Nephron progenitor cell (in vitro differentiated cells): ENCODE data around the gene VASH1.

Source experiments
- DNase-seq: peaks from one replicate; pipeline ENCODE4 v3.0.0; 2021
- H3K27ac Mint-ChIP-seq: 2 replicates; pipeline ENCODE4 v1.8.0; 2021; ENCODE audit warnings: mild to moderate bottlenecking, moderate library complexity, mixed read lengths
- H3K27me3 Mint-ChIP-seq: 2 replicates; pipeline ENCODE4 v1.8.0; 2021; ENCODE audit warnings: mild to moderate bottlenecking, low read depth, mixed read lengths; ENCODE audit not compliant: poor library complexity
- H3K36me3 Mint-ChIP-seq: 2 replicates; pipeline ENCODE4 v1.8.0; 2021; ENCODE audit warnings: low read depth, mixed read lengths
- H3K4me1 Mint-ChIP-seq: 2 replicates; pipeline ENCODE4 v1.8.0; 2021; ENCODE audit warnings: mixed read lengths
- H3K4me3 Mint-ChIP-seq: 2 replicates; pipeline ENCODE4 v1.8.0; 2021; ENCODE audit warnings: mild to moderate bottlenecking, moderate library complexity, mixed read lengths
- H3K9me3 Mint-ChIP-seq: 2 replicates; pipeline ENCODE4 v1.8.0; 2021; ENCODE audit warnings: mild to moderate bottlenecking, moderate library complexity, mixed read lengths
- TF ChIP-seq, protein P1 (sequence below): fragments of 200-600 bp; sonication (generic); IDR thresholded peaks from 2 replicates; pipeline ENCODE4 v1.5.0; 2021; ENCODE audit warnings: antibody characterized with exemption

The VASH1 gene

DNA sequence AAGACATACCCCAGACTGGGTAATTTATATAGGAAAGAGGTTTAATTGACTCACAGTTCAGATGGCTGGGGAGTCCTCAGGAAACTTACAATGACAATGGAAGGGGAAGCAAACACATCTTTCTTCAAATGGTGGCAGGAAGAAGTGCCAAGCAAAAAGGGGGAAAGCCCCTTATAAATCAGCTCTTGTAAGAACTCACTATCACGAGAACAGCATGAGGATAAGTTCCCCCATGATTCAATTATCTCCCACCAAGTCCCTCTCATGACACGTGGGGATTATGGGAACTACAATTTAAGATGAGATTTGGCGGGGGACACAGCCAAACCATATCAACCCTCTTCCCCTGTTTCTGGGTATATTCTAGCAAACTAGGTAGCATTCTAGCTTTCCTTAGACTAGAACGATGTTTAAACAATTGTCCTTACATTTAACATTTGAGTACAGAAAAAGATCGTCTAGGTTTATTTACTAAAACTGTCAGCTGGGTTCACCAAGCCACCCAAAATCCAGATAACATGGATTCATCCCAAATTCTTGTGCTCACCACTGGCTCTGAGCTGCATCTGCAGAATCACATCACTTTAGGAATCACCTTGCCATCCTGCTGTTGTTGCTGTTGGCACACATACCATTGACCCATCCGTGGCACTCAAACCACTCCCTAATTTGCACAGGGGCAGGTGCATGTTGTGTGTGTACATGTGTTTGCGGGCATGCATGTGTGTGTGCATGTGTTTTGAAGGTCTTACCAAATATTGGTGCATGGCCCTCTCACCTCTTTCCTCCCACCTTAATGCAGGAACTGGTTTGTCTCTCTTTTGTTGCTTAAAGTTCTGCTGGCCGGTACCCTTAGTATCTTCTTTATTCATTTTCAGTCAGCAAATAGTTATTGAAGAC, 36.4 kb upstream of the VASH1 start:
- Mint-ChIP-seq H3K36me3 (no peaks in the 10 kb centered on the region), H3K4me3 (no peak overlapping the region), H3K27ac (no peak overlapping the region), H3K27me3 (peaks cover 20% of the 10 kb centered on the region), H3K9me3 (no peaks in the 10 kb centered on the region), H3K4me1 (peaks cover 15% of the 10 kb centered on the region)
- no peak for DNase-seq
- TF ChIP-seq, protein P1, sequence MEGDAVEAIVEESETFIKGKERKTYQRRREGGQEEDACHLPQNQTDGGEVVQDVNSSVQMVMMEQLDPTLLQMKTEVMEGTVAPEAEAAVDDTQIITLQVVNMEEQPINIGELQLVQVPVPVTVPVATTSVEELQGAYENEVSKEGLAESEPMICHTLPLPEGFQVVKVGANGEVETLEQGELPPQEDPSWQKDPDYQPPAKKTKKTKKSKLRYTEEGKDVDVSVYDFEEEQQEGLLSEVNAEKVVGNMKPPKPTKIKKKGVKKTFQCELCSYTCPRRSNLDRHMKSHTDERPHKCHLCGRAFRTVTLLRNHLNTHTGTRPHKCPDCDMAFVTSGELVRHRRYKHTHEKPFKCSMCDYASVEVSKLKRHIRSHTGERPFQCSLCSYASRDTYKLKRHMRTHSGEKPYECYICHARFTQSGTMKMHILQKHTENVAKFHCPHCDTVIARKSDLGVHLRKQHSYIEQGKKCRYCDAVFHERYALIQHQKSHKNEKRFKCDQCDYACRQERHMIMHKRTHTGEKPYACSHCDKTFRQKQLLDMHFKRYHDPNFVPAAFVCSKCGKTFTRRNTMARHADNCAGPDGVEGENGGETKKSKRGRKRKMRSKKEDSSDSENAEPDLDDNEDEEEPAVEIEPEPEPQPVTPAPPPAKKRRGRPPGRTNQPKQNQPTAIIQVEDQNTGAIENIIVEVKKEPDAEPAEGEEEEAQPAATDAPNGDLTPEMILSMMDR, result no peak

DNA sequence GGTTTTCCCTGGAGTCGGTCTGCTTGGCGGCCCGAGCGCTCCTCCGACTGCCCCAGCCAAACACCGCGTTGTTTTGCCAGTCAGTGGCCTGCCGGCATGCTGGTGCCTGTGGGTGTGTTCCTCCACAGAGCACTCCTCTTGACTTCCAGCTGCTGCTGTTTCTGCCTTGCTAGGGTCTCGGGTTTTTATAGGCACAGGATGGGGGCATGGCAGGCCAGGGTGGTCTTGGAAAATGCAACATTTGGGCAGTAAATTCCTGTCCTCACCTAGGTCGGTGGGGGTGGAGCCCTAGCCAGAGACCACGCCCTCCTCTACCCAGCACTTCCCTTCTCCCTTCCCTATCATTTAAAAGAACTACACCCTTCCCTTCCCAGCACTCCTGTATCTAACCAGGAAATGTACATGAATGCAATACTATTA, 34.7 kb upstream of the VASH1 start:
- Mint-ChIP-seq H3K27ac (no peak overlapping the region), H3K4me3 (no peak overlapping the region), H3K4me1 (peaks cover 6% of the 10 kb centered on the region), H3K27me3 (peaks cover 20% of the 10 kb centered on the region), H3K9me3 (no peaks in the 10 kb centered on the region), H3K36me3 (no peaks in the 10 kb centered on the region)
- TF ChIP-seq, protein P1, result no peak
- no peak for DNase-seq

DNA sequence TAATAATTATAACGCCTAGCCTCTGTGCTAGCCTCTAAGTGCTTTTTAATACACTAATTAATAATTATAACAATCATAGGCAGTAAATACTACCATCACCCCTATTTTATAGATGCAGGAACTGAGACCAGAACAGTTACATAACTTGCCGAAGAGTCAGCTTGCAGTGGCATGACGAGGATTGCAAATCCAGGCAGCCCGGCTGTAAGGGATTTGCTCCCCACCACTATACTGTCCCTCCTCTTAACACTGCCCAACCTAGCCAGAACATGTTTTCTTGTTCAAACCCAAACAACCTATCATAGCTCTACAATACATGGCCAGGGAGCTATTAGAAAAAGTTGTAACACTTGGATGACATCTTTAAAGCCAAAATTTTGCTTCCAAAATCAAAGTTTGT, 33.9 kb upstream of the VASH1 start:
- no peaks in the 10 kb centered on the region for H3K36me3 Mint-ChIP-seq
- TF ChIP-seq, protein P1, result no peak
- H3K9me3 Mint-ChIP-seq, result no peaks in the 10 kb centered on the region
- H3K4me3 Mint-ChIP-seq, result no peak overlapping the region
- H3K27ac Mint-ChIP-seq, result no peak overlapping the region
- peaks cover 6% of the 10 kb centered on the region for H3K4me1 Mint-ChIP-seq
- H3K27me3 Mint-ChIP-seq, result peaks cover 23% of the 10 kb centered on the region
- no peak for DNase-seq

DNA sequence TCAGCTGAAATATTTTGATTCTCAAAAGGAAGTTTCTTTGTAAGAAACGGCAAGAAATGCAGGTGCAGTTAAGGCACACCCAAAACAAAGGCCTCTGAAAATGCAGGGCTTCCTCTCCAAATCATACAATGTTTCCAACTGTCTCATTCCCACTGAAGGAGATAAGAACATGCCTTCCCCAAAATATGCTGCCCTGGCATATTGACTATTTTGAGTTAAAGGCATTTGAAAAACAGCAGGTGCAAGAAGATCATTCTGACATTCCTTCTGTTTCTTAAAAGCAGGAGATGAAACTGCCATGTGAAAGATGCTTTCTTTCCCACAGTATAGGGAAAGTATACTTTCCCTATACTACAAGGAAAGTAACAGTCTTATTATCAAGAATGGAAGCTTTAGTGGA, 33.4 kb upstream of the VASH1 start:
- peaks cover 6% of the 10 kb centered on the region for H3K4me1 Mint-ChIP-seq
- peaks cover 23% of the 10 kb centered on the region for H3K27me3 Mint-ChIP-seq
- no peak overlapping the region for H3K27ac Mint-ChIP-seq
- H3K4me3 Mint-ChIP-seq, result no peak overlapping the region
- no peaks in the 10 kb centered on the region for H3K9me3 Mint-ChIP-seq
- no peaks in the 10 kb centered on the region for H3K36me3 Mint-ChIP-seq
- no peak for DNase-seq
- TF ChIP-seq, protein P1, result no peak

DNA sequence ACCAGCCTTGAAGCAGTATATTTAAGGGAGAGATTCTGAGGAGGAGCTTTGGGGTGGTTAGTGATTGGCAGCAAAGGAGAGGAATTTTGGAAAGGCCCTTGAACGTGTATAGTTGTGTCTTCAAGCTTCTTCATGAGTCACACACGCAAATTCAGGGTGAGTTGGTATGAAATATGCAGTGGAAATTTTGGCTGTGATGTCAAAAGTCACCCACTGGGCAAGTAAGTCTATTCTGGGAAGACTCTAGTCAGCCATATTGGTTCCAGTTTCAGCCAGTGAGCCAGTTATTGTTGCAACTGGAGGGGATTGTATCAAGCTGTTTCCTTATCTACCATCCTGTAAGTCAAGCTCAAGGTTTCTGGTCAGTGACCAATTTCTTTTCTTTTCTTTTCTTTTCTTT, 32.0 kb upstream of the VASH1 start:
- Mint-ChIP-seq H3K9me3 (peaks cover 8% of the 10 kb centered on the region), H3K27me3 (peaks cover 19% of the 10 kb centered on the region), H3K4me3 (no peak overlapping the region), H3K4me1 (peaks cover 6% of the 10 kb centered on the region), H3K27ac (no peak overlapping the region), H3K36me3 (no peaks in the 10 kb centered on the region)
- TF ChIP-seq, protein P1, result no peak
- DNase-seq, result no peak
